HG03045 (cell line): ENCODE results near the gene RTP3.
"Not testable (repeated sequence)": the region's sequence is repeated elsewhere in the genome, so short reads cannot be mapped to it uniquely, and the experiment has no call there.

Experiments
- ATAC-seq: cut with Tn5 transposase; IDR thresholded peaks from one replicate; pipeline ENCODE4 v1.9.1; 2021; ENCODE audit warnings: mild to moderate bottlenecking, moderate library complexity; ENCODE audit not compliant: unreplicated experiment

RTP3 gene

GRCh38 chr3:46544771-46545503, 47.2 kb downstream of the RTP3 start:
- ATAC-seq: no peak

- ATAC-seq: no peak
Observed at GRCh38 chr3:46545818-46546630, 48.2 kb downstream of the RTP3 start.

GRCh38 chr3:46546896-46547440, 49.2 kb downstream of the RTP3 start:
- ATAC-seq: no peak

GRCh38 chr3:46548611-46549010, 50.8 kb downstream of the RTP3 start:
- not testable (repeated sequence) for ATAC-seq

GRCh38 chr3:46549408-46549904, 51.7 kb downstream of the RTP3 start:
- no peak for ATAC-seq

GRCh38 chr3:46549989-46550388, 52.2 kb downstream of the RTP3 start:
- ATAC-seq: no peak
